Tongue (tissue), 2 donors: ENCODE results near the gene SGMS2. TPM values are rescaled to one million over a fixed set of nuclear protein-coding genes. Genes with fewer than 3 reads are reported as not detected.
"Not testable (repeated sequence)": the region's sequence is repeated elsewhere in the genome, so short reads cannot be mapped to it uniquely, and the experiment has no call there.

Experiments used
- DNase-seq: peaks from one replicate; pipeline ENCODE4 v3.0.0-alpha.2; 2015
- total RNA-seq: library from RNA; depleted of rRNA; stranded (reverse); fragments of >200 nt; gene quantifications from one replicate; pipeline ENCODE4 v1.2.3, GENCODE V29; 2014

The SGMS2 gene
- total RNA-seq, 1 donor from 2014 or later, result 35.3 TPM

- no peak for DNase-seq
These were observed 46.4 kb downstream of the SGMS2 start for GRCh38 chr4:107870916-107871786.

- no peak for DNase-seq
These were observed 49.3 kb downstream of the SGMS2 start for GRCh38 chr4:107874024-107874423.

- DNase-seq, result no peak
These were observed 51.4 kb downstream of the SGMS2 start for GRCh38 chr4:107876099-107876498.

GRCh38 chr4:107877361-107877760 is 52.6 kb downstream of the SGMS2 start:
- no peak for DNase-seq

GRCh38 chr4:107885865-107886264 is 61.1 kb downstream of the SGMS2 start:
- no peak for DNase-seq

GRCh38 chr4:107888237-107888636 is 63.5 kb downstream of the SGMS2 start:
- no peak for DNase-seq

- no peak for DNase-seq
These were observed 66.0 kb downstream of the SGMS2 start for GRCh38 chr4:107890779-107891178.

- no peak for DNase-seq
These were observed 66.6 kb downstream of the SGMS2 start for GRCh38 chr4:107891299-107891698.

- DNase-seq, result peak; percentile 37
These were observed 68.7 kb downstream of the SGMS2 start for GRCh38 chr4:107893171-107894137.

GRCh38 chr4:107894138-107894603 is 69.4 kb downstream of the SGMS2 start:
- peak; percentile 13 for DNase-seq

GRCh38 chr4:107896158-107896645 is 71.5 kb downstream of the SGMS2 start:
- DNase-seq, result no peak

- no peak for DNase-seq
These were observed 71.9 kb downstream of the SGMS2 start for GRCh38 chr4:107896646-107897045.

GRCh38 chr4:107897823-107898222 is 73.1 kb downstream of the SGMS2 start:
- no peak for DNase-seq

- no peak for DNase-seq
These were observed 75.3 kb downstream of the SGMS2 start for GRCh38 chr4:107900067-107900466.

- DNase-seq, result no peak
These were observed 75.8 kb downstream of the SGMS2 start for GRCh38 chr4:107900508-107900907.

GRCh38 chr4:107901213-107901934 is 76.6 kb downstream of the SGMS2 start:
- no peak for DNase-seq

GRCh38 chr4:107902715-107903114 is 78.0 kb downstream of the SGMS2 start:
- DNase-seq, result no peak

- DNase-seq, result not testable (repeated sequence)
These were observed 80.3 kb downstream of the SGMS2 start for GRCh38 chr4:107905082-107905481.

- DNase-seq, result no peak
These were observed 81.8 kb downstream of the SGMS2 start for GRCh38 chr4:107906458-107907100.

GRCh38 chr4:107908377-107908776 is 83.6 kb downstream of the SGMS2 start:
- DNase-seq, result no peak

- DNase-seq, result peak; percentile 87
These were observed 88.7 kb downstream of the SGMS2 start for GRCh38 chr4:107913283-107913899.
